ENCODE measurements around the gene PSMD7.

The PSMD7 gene

GRCh38 chr16:74296432-74297144 is at the start of gene PSMD7:
TSS of gene PSMD7 (plus strand) at chr16:74296814. CDS start at chr16:74296915, 101 bp downstream.
- DNase-seq, result peak; percentile 76

- DNase-seq, result no peak
These were observed 47.4 kb upstream of the PSMD7 start for GRCh38 chr16:74249254-74249653.

GRCh38 chr16:74249846-74250245 is 46.8 kb upstream of the PSMD7 start:
- DNase-seq, result no peak

GRCh38 chr16:74252329-74252728 is 44.3 kb upstream of the PSMD7 start:
- DNase-seq, result no peak

- DNase-seq, result no peak
These were observed 43.3 kb upstream of the PSMD7 start for GRCh38 chr16:74253161-74253938.

GRCh38 chr16:74257061-74257460 is 39.6 kb upstream of the PSMD7 start:
- DNase-seq, result no peak

- DNase-seq, result no peak
These were observed 35.5 kb upstream of the PSMD7 start for GRCh38 chr16:74261068-74261467.

GRCh38 chr16:74264811-74265210 is 31.8 kb upstream of the PSMD7 start:
- DNase-seq, result no peak

- DNase-seq, result no peak
These were observed 28.2 kb upstream of the PSMD7 start for GRCh38 chr16:74268372-74268782.

- DNase-seq, result no peak
These were observed 24.7 kb upstream of the PSMD7 start for GRCh38 chr16:74271872-74272271.

- DNase-seq, result no peak
These were observed 21.5 kb upstream of the PSMD7 start for GRCh38 chr16:74275031-74275636.

GRCh38 chr16:74275711-74276110 is 20.9 kb upstream of the PSMD7 start:
- no peak for DNase-seq

GRCh38 chr16:74277974-74278373 is 18.6 kb upstream of the PSMD7 start:
- DNase-seq, result no peak

- DNase-seq, result no peak
These were observed 17.3 kb upstream of the PSMD7 start for GRCh38 chr16:74279266-74279665.

- no peak for DNase-seq
These were observed 16.8 kb upstream of the PSMD7 start for GRCh38 chr16:74279805-74280204.

- DNase-seq, result no peak
These were observed 16.2 kb upstream of the PSMD7 start for GRCh38 chr16:74280448-74280847.

GRCh38 chr16:74281300-74281699 is 15.3 kb upstream of the PSMD7 start:
- no peak for DNase-seq

- DNase-seq, result no peak
These were observed 12.9 kb upstream of the PSMD7 start for GRCh38 chr16:74283716-74284115.

- DNase-seq, result no peak
These were observed 8.5 kb upstream of the PSMD7 start for GRCh38 chr16:74288065-74288464.

GRCh38 chr16:74290356-74290755 is 6.3 kb upstream of the PSMD7 start:
- no peak for DNase-seq

GRCh38 chr16:74291176-74291575 is 5.4 kb upstream of the PSMD7 start:
- DNase-seq, result no peak

GRCh38 chr16:74291577-74292208 is 4.9 kb upstream of the PSMD7 start:
- DNase-seq, result no peak

GRCh38 chr16:74296104-74296431 is 546 bp upstream of the PSMD7 start:
- no peak for DNase-seq
